COLO668 (cell line): ENCODE data around the gene SAE1.
"Not testable (repeated sequence)": the region's sequence is repeated elsewhere in the genome, so short reads cannot be mapped to it uniquely, and the experiment has no call there.

Source experiments
- DNase-seq: peaks from one replicate; lab custom pipeline; 2025; ENCODE audit not compliant: unreplicated experiment; lab: John Stamatoyannopoulos, UW

Gene SAE1

DNA sequence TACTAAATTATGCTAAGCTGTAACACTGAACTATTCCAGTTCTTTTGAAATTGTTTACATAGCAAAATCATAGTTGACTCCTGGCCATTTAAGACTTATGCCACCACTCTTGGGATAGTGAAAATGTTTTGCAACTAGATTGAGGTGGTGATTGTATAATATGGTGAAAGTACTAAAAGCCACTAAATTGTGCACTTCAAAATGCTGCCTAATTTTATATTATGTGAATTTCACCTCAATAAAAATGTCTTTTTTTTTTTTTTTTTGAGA, 5.0 kb upstream of the SAE1 start:
- no peak for DNase-seq

DNA sequence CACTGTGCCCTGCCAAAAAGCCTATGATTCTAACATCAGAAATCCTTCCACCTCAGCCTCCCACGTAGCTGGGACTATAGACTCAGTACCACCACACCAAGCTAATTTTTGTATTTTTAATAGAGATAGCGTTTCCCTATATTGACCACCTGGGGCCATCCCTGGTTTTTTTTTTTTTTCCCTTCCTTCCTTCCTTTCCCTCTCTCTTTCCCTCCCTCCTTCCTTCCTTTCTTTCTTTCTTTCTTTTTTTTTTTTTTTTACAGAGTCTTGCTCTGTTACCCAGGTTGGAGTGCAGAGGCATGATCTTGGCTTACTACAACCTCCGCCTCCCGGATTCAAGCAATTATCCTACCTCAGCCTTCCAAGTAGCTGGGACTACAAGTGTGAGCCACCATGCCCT, 1.1 kb upstream of the SAE1 start:
- no peak for DNase-seq

DNA sequence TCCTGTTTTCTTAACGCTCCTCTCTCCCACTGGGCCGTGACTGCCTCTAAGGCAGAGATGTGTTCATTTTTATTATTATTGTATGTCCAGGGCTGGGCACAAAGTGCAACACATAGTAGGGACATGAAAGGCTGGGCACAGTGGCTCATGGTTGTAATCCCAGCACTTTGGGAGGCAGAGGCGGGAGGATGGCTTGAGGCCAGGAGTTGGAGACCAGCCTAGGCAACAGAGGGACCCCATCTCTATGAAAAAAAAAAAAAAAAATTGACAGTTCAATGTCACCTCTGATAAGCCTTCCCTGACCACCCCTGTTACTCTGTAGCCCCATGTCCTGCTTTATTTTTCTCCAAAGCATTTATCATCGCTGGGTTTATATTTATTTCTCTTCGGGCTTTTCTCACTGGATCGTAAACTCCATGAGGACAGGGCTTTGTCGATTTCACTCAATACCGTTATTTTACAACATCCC, 481 bp upstream of the SAE1 start:
- no peak for DNase-seq

DNA sequence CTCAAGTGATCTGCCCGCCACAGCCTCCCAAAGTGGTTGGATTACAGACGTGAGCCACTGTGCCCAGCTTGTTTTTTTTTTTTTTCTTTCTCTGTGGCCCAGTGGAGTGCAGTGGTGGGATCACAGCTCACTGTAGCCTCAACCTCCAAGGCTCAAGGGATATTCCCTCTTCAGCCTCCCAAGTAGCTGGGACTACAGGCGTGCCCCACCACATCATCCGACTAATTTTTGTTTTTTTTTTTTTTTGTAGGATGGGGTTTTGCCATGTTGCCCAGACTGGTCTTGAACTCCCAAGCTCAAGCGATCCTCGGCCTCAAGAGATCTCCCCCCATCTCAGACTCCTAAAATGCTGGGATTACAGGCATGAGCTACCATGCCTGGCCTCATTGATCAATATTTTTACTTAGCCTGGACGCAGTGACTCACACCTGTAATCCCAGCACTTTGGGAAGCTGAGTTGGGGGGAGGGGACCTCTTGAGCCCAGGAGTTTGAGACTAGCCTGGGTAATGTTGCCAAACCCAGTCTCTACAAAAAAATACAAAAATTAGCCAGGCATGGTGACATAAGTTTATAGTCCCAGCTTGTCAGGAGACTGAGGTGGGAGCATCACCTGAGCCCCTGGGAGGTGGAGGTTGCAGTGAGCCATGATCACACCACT, 1.7 kb downstream of the SAE1 start:
- no peak for DNase-seq

DNA sequence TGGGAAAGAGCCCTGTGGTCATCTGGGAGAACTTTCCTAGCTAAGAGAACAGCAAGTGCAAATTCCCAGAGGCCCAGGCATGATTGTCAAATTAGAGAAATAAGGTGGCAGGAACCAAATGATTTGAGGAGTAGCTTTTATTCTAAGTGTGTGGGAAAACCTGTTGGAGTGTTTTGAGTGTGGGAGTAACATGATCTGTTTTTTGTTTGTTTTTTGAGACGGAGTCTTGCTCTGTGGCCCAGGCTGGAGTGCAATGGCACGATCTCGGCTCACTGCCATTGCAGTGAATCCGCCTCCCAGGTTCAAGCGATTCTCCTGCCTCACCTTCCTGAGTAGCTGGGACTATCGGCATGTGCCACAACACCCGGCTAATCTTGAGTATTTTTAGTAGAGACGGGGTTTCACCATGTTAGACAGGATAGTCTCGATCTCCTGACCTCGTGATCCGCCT, 2.4 kb downstream of the SAE1 start:
- no peak for DNase-seq

DNA sequence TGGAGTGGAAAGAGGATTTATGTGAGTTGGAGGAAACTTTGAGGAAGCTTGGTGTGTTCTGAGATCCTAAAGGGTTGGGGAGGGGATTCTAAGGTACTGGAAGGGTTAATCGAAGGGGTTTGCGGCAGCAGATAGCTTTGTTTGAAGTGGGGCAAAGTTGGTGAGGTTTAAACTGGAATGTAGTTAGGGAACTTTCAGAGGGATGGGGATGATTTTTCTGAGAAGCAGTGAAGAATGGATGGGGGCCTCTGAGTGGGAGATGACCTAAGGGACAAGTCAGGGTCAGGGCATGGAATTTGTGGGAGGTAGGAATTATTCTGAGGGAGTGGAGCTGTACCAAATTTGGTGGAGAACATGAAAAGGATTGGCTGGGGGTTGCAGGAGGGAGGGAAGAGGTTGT, 3.9 kb downstream of the SAE1 start:
- no peak for DNase-seq

DNA sequence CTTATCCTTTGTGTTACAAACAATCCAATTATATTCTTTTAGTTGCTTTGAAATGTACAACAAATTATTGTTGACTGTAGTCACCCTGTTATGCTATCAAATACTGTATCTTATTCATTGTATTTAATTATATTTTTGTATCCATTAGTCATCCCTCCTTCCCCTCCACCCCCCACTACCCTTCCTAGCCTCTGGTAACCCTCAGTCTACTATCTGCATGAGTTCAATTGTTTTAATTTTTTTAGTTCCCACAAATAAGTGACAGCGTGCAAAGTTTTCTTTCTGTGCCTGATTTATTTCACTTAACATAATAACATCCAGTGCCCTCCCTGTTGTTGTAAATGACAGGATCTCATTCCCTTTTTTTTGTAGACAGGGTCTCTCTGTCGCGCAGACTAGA, 4.5 kb downstream of the SAE1 start:
- DNase-seq: no peak

DNA sequence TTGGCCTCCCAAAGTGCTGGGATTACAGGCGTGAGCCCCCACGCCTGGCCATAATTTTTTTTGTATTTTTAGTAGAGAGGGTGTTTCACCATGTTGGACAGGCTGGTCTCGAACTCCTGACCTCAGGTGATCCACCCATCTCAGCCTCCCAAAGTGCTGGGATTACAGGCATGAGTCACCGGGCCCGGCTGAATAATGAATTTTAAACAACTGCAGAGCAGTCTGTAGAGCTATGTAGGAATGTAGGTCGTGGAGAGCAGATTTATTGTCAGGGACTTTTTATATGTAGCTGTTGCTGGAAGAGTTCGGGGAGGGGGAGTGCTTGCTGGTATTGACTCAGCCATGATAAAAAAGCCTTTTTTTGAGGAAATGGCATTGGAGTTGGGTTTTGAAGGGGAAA, 10.6 kb downstream of the SAE1 start:
- DNase-seq: not testable (repeated sequence)

DNA sequence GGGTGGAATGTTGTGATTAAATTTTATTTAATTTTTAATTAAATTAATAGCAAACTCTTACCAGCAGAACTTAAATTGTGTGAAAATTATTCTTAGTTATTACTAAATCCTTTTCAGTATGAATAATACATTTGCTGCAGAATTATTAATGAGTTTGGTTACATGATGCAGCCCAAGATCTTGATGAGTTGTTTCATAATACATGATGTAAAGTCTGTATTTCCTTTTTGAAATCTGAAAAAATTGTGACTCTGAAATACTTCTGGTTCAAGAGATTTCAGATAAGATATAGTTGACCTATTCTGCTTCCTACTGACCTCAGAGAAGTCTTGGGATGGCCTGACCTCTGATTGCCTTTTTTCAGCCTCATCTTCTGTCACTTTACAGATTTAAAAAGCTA, 11.1 kb downstream of the SAE1 start:
- no peak for DNase-seq

DNA sequence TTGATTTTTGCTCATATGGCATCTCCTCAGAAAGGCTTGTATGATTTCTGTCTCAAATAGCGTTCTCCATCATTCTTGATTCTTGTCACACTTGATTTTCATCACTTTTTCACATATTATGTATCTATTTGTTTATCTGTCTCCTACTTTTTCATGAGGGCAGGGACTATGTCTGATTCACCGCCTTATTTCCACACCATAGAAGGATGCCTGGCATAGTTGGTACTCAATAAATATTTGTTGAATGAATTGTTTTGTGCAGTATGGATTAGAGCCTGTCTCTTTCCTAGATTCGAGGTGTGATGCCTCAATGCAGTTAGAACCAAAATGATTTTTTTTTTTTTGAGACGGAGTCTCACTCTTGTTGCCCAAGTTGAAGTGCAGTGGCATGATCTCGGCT, 12.1 kb downstream of the SAE1 start:
- DNase-seq: no peak

DNA sequence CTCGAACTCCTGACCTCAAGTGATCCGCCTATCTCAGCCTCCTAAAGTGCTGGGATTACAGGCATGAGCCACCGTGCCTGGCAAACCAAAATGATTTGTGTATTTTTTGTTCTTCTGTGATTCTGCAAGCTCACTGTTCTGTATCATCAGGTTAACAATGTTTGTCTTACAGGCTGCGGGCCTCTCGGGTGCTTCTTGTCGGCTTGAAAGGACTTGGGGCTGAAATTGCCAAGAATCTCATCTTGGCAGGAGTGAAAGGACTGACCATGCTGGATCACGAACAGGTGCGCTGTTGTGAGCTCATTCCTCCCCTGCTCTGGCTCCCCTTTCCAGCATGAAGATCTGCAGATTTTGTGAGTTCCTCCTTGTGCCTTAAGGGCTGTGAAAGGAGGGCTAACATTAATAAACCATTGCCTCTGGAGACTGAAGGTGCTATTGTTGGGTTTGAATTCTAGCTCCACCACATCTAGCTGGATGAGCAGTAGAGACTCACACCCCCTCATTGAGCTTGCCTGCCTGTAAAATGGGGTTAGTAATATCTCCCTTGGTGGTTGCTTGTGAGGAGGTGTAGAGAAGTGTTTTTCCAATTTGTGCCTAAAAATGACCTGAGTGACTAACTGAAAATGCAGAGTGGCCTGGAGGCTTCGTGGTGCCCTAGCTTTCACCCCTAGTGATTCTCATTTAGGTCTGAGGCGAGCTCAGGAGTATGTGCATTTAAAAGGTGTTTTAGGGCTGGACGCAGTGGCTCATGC, 12.9 kb downstream of the SAE1 start:
- no peak for DNase-seq

DNA sequence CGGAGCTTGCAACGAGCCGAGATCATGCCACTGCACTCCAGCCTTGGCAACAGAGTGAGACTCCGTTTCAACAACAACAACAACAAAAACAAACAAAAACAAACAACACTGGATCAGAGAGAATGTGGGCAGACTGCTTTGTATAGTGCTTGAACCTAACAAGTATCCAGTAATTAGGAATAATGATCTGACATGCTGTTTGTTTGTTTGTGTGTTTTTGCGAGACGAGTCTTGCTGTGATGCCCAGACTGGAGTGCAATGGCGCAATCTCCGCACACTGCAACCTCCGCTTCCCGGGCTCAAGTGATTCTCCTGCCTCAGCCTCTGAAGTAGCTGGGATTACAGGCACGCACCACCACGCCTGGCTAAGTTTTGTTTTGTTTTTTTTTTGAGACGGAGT, 14.0 kb downstream of the SAE1 start:
- DNase-seq: no peak

DNA sequence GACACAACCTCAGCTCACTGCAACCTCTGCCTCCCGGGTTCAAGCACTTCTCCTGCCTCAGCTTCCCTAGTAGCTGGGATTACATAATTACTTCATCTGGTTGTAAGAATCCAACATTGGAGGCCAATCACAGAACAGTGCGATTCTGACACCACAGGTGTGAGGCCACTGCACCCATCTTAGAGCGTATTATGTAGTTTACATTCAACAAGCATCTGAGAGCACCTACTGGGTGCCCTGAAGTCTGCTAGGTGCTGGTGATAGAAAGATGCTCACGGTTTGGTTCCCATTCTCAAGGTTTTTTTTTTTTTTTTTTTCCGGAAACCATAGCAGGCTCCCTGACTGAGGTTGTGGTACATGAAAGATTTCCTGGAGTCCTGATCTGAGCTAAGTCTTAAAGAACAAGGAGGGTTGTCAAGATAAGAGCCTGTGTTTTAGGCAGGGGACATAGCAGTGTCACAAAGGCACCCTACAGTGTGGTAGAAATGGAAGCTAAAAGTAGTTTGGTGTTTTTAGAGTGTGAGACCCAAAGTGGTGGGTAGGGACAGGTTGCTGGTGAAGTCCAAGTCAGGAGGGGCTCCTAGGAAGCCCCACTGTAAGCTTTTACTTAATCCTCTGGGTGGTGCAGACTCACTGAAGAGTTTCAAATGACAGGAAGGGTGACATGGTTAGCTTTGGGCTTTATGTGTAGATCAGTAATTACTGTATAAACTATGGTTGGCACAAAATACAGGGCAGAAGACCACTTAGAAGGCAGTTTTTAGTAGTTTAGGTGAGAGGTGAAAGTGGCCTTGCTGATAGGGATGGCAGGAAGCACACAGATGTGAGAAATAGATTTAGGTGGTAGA, 15.2 kb downstream of the SAE1 start:
- DNase-seq: no peak

DNA sequence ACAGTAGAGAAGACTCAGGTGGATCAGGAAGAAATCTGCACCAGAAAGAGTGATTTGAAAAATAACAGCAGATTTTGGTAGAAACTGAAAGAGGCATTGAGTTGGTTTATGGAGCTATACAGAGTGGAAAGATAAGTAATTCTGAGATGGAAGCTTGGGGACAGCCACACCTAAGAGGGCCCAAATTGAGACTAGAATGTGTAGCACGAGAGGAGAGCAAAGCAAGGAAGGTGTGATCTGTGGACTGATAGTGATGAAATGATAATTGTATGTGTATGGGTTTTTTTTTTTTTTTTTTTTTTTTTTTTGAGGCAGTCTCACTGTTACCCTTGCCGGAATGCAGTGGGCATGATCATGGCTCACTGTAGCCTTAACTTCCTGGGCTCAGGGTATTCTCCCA, 16.3 kb downstream of the SAE1 start:
- no peak for DNase-seq

DNA sequence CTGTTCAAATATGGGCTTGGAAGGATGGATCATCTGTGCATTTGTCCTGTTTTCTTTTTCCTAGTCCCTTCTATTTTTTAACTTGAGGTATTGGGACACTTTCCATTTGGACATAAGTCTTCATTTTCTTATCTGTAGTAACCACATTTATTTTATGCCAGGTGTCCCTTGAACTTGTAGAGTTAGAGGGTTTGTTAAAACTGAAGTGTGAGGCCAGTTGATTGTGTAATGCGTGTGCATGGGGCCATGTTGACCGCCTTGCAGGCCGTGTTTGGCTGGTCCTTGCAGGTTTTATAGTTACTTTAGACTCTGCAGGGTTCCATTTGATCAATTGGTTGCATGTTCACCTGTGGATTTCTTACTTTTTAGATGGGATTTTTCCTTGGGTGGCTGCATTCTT, 21.0 kb downstream of the SAE1 start:
- no peak for DNase-seq

DNA sequence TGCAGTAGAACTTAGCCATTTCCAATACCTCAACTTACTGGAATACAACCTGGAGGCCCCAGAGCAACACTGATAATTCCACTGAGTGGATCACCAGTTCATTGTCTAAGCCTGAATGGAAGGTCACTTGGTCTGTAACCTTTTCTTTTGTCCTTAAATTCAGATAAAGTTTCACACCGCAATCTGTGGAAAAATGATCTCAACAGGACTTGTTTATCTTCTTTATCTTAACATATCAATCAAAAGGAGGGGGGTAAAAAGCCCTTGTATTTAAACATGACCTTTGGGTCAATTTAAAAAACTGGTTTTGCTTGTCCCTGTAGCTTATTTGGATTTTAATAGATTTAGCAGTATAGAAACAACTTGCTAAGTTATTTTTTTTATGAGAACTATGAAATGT, 21.6 kb downstream of the SAE1 start:
- DNase-seq: no peak

DNA sequence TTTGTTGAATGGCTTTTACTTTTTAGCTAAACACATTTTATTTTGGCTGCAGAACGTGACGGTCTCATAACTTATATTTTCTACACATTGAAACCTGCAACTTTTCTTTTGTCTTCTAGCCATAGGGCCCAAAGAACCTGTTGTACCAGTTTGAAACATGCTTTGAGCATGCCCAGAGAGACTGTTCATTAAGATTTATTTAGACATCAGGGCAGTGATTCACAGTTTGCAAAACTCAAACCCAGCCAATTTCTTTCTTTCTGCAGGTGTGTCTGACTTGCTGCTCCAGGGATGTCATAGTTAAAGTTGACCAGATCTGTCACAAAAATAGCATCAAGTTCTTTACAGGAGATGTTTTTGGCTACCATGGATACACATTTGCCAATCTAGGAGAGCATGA, 22.0 kb downstream of the SAE1 start:
- DNase-seq: no peak

DNA sequence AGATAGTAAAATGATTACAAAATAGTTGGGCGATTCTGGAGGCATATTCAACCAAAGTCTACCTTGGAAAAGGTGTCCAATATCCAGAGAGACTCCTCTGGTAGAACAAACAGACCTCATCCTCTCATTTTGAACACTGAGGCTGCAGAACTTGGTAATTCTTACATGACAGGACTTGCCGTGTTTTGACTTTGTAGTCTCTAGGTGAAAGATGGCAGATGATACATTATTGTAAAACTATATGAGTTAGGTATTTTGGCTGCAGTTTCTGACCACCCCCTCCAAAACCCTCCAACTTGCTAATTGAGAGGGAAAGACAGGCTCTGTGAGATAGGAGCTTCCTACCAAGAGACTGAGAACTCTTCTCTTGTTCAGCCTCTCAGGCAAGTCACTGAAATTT, 22.6 kb downstream of the SAE1 start:
- no peak for DNase-seq

DNA sequence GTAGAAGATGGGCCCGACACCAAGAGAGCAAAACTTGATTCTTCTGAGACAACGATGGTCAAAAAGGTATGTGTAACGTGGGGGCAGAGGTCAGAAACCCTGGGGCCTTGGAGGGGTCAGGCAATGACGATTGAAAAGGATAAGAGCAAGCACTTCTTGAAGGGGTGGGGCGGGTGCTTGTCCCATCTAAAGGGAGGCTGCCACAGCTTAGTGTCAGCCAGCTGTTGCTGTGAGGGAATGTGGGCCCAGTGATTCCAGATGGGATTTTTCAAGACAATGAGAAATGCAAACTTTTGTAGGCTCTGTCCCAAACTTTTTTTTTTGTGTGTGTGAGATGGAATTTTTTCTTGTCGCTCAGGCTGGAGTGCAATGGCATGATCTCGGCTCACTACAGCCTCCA, 24.5 kb downstream of the SAE1 start:
- no peak for DNase-seq

DNA sequence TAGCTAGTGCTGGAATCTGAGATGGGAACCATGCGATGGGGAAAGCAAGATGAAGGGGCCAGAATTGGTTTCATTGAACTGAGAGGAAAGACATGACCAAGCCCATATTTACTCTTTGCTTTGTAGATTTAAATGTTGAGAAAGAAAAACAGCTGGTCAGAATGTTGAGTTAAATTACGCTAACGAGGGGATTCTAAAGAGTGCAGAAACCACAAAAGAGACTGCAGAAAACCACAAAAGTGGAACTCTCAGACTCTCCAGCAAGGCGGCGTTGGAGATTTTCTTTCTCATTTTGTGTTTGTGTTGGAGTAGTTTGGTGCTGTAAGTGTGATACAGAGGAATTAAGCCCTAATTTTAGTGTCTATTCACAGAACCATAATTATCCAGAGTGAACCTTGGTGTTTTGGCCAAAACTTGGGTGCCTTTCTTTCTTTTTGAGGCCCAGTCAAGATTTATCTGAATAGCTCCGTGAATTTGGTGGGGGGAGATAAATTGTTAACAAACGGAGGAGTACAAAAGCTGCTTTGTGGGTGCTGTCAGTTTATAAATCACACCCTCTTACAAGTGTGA, 26.3 kb downstream of the SAE1 start:
- no peak for DNase-seq

DNA sequence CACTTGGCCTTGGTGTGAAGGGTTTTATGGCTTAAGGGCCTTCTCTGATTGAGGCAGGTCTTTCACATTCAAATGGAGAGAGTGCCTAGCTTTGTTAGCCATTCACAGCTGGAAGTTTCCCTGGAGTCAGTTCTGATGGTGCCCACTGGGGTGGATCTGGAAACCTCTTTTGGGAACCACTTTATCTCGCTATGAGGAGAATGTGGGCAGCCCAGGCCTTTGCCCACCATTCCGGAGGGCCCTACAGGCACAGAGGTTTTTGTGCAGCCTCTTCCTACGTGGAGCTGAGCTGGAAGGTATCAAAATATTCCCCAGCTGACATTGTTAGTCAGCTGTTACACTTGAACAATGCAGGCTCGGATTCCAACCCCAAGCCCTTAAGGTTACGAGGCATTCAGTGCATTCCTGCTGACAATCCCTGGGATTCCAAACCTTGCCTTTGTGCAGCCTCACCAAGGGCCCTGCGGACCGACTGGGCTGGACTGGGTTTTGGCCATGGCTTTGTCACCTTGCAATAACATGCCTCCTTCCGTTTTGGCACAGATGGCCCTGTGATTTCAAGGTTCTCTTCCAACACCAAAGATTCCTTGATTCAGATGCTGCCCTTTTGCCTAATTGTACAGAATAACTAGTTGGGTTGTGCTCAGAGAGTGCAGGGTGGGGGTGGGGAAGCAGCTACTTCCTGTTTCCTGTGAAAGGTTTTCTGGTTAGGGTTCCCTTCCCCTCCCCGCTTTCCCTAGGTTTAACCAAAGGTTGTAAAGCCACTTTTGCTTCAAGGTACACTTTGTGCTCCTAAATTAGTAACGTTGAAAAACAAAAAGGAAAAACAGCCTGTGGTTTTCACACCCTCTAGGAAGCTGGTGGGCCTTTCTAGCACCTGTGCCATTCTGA, 27.0 kb downstream of the SAE1 start:
- no peak for DNase-seq
